Endothelial cell (in vitro differentiated cells): ENCODE measurements around the gene SNX27. TPM values are rescaled to one million over a fixed set of nuclear protein-coding genes. Genes with fewer than 3 reads are reported as not detected.

Experiments used
- DNase-seq: peaks from one replicate; pipeline ENCODE4 v3.0.0; 2021; ENCODE audit warnings: low spot score
- H3K27ac Mint-ChIP-seq: one replicate; pipeline ENCODE4 v1.8.0; 2021; ENCODE audit warnings: mixed read lengths, inconsistent platforms; ENCODE audit not compliant: unreplicated experiment
- H3K27me3 Mint-ChIP-seq: one replicate; pipeline ENCODE4 v1.8.0; 2021; ENCODE audit warnings: mild to moderate bottlenecking, moderate library complexity, mixed read lengths, inconsistent platforms; ENCODE audit not compliant: unreplicated experiment
- H3K36me3 Mint-ChIP-seq: one replicate; pipeline ENCODE4 v1.8.0; 2021; ENCODE audit warnings: mild to moderate bottlenecking, low read depth, mixed read lengths, inconsistent platforms; ENCODE audit not compliant: unreplicated experiment
- H3K4me1 Mint-ChIP-seq: one replicate; pipeline ENCODE4 v1.8.0; 2021; ENCODE audit warnings: mild to moderate bottlenecking, mixed read lengths, inconsistent platforms; ENCODE audit not compliant: unreplicated experiment
- H3K4me3 Mint-ChIP-seq: one replicate; pipeline ENCODE4 v1.8.0; 2021; ENCODE audit warnings: mild to moderate bottlenecking, mixed read lengths, inconsistent platforms; ENCODE audit not compliant: unreplicated experiment
- H3K9me3 Mint-ChIP-seq: one replicate; pipeline ENCODE4 v1.8.0; 2021; ENCODE audit warnings: mixed read lengths, inconsistent platforms; ENCODE audit not compliant: unreplicated experiment
- total RNA-seq: library from RNA; stranded (reverse); fragmentation: NEBNext Ultra II Directional; extraction: Animal tissue kit (Norgen Biotek cat#: 25700); gene quantifications from one replicate; pipeline ENCODE4 v1.2.1, GENCODE V29; 2021; ENCODE audit not compliant: unreplicated experiment
- TF ChIP-seq, protein P1 (sequence below): fragments of 200-600 bp; sonication (generic); IDR thresholded peaks from one replicate; pipeline ENCODE4 v1.5.0; 2021; ENCODE audit warnings: antibody characterized with exemption; ENCODE audit not compliant: unreplicated experiment

The SNX27 gene
- total RNA-seq, 1 donor from 2014 or later, result 28.9 TPM

- DNase-seq, result no peak
- Mint-ChIP-seq H3K4me1 (no peaks in the 10 kb centered on the region), H3K9me3 (no peaks in the 10 kb centered on the region), H3K4me3 (no peak overlapping the region), H3K27me3 (no peaks in the 10 kb centered on the region), H3K27ac (no peak overlapping the region), H3K36me3 (peaks cover 4% of the 10 kb centered on the region)
- TF ChIP-seq, protein P1, sequence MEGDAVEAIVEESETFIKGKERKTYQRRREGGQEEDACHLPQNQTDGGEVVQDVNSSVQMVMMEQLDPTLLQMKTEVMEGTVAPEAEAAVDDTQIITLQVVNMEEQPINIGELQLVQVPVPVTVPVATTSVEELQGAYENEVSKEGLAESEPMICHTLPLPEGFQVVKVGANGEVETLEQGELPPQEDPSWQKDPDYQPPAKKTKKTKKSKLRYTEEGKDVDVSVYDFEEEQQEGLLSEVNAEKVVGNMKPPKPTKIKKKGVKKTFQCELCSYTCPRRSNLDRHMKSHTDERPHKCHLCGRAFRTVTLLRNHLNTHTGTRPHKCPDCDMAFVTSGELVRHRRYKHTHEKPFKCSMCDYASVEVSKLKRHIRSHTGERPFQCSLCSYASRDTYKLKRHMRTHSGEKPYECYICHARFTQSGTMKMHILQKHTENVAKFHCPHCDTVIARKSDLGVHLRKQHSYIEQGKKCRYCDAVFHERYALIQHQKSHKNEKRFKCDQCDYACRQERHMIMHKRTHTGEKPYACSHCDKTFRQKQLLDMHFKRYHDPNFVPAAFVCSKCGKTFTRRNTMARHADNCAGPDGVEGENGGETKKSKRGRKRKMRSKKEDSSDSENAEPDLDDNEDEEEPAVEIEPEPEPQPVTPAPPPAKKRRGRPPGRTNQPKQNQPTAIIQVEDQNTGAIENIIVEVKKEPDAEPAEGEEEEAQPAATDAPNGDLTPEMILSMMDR, result no peak
These were observed 7.6 kb upstream of the SNX27 start for GRCh38 chr1:151604291-151604690.

- H3K4me1 Mint-ChIP-seq, result peaks cover under 1% of the 10 kb centered on the region
- TF ChIP-seq, protein P1, result no peak
- H3K27ac Mint-ChIP-seq, result no peak overlapping the region
- H3K4me3 Mint-ChIP-seq, result no peak overlapping the region
- no peaks in the 10 kb centered on the region for H3K27me3 Mint-ChIP-seq
- no peaks in the 10 kb centered on the region for H3K9me3 Mint-ChIP-seq
- H3K36me3 Mint-ChIP-seq, result peaks cover 4% of the 10 kb centered on the region
- DNase-seq, result no peak
These were observed 5.5 kb upstream of the SNX27 start for GRCh38 chr1:151606384-151606783.

- peaks cover 4% of the 10 kb centered on the region for H3K36me3 Mint-ChIP-seq
- H3K27ac Mint-ChIP-seq, result no peak overlapping the region
- H3K4me1 Mint-ChIP-seq, result peaks cover 4% of the 10 kb centered on the region
- no peak overlapping the region for H3K4me3 Mint-ChIP-seq
- TF ChIP-seq, protein P1, result no peak
- DNase-seq, result no peak
- no peaks in the 10 kb centered on the region for H3K9me3 Mint-ChIP-seq
- H3K27me3 Mint-ChIP-seq, result no peaks in the 10 kb centered on the region
These were observed 5.0 kb upstream of the SNX27 start for GRCh38 chr1:151606857-151607256.

GRCh38 chr1:151610142-151610541 is 1.7 kb upstream of the SNX27 start:
- Mint-ChIP-seq H3K4me3 (no peak overlapping the region), H3K9me3 (no peaks in the 10 kb centered on the region), H3K36me3 (peaks cover 12% of the 10 kb centered on the region), H3K27ac (no peak overlapping the region), H3K27me3 (peaks cover 5% of the 10 kb centered on the region), H3K4me1 (peaks cover 19% of the 10 kb centered on the region)
- TF ChIP-seq, protein P1, result no peak
- no peak for DNase-seq

GRCh38 chr1:151611288-151611790 is 511 bp upstream of the SNX27 start:
- DNase-seq, result no peak
- Mint-ChIP-seq H3K27ac (no peak overlapping the region), H3K9me3 (no peaks in the 10 kb centered on the region), H3K36me3 (peaks cover 16% of the 10 kb centered on the region), H3K4me1 (peaks cover 19% of the 10 kb centered on the region), H3K27me3 (peaks cover 5% of the 10 kb centered on the region), H3K4me3 (peak overlapping the region; percentile 91)
- TF ChIP-seq, protein P1, result no peak
